ENCODE results near the gene RNF157.

Gene RNF157

DNA sequence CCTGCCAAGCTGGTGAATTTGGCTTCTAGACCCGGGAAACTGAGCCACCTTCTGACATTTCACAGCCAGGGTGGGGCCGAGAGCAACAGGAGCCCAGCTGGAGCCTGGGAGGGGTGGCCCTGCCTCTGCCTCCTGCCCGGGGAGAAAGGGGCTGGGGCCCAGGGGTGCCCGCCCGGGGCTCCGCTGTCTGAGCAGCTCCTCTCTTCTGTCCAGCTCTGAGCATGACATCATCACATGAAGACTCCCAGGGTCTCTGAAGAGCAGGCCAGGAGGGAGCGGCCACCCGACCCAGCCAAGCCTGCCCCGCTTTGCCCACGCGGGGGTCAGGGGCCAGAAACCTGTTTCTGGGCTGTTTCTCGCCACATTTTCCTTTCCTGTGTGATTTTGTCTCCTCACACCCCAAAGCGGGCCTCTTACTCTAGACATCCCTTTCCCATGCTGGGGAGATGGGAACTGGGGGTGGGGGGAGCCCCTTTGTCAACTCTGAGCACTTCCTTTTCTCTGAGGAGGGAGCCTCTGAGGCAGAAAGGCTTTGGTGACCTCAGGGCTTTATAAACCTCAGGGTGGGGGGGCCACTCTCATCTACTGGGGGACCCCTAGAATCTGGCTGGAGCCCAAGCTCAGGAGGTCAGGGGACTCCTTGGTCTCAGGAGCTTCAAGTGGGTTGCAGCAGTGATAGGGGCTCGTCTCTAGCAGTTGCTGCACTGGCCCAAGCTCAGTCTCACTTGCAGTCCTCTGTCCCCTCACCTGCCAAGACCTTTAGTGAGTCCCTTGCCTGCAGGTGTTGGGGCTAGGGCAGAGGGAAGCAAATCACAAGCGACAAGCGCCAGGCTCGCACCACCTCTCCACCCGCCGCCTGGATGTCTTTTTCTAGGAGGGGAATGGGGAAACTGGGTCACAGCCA, 32.5 kb upstream of the RNF157 start:
- no peak for TF ChIP-seq CTCF (IDR thresholded peaks at IDR 0.05; ENCODE audit: extremely low read depth, missing control alignments)
- peak; percentile 80 for DNase-seq (ENCODE audit: low spot score)

DNA sequence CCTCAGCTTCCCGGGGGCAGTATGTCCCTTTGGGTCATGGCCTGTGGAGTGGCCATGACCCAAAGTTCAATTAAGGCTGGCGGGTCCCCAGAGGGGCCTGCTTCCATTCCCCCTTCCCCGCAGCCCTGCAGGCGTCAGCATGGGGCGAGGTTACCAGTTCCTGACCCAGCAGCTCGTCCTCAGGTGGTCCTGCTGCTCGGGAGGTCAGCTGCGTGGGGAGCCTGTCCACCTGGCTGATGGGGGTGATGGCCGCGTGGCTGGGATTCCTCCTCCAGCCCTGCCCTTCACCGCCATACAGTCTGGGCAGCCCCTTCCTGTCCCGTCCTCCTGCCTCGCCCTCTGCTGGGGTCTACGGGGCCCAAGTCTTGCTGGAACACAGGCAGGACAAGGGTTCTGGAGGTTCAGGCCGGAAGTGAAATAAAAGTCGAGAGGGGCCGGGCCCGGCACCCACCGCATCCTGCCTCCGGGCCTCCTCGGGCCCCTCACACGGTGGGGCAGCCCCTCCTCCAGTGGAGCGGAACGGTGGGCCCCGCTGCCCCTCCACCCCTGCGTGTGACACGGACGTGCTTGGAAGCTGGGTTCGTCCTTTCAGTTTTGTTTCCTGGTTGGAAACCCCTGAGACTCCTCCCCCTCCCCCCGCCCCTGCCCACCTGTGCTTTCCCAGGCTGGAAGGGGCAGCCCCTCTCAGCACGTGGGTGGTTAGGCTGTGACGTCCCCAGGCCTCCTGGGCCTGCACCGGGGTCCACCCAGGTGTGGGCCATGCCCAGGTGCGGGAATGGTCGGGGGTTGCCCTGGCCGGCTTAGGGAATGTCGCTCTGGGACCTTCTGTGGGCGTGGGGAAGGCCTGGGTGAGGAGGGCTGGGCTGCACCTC, 31.6 kb upstream of the RNF157 start:
- DNase-seq (ENCODE audit: low spot score): peak; percentile 91
- no peak for TF ChIP-seq CTCF (IDR thresholded peaks at IDR 0.05; ENCODE audit: extremely low read depth, missing control alignments)

DNA sequence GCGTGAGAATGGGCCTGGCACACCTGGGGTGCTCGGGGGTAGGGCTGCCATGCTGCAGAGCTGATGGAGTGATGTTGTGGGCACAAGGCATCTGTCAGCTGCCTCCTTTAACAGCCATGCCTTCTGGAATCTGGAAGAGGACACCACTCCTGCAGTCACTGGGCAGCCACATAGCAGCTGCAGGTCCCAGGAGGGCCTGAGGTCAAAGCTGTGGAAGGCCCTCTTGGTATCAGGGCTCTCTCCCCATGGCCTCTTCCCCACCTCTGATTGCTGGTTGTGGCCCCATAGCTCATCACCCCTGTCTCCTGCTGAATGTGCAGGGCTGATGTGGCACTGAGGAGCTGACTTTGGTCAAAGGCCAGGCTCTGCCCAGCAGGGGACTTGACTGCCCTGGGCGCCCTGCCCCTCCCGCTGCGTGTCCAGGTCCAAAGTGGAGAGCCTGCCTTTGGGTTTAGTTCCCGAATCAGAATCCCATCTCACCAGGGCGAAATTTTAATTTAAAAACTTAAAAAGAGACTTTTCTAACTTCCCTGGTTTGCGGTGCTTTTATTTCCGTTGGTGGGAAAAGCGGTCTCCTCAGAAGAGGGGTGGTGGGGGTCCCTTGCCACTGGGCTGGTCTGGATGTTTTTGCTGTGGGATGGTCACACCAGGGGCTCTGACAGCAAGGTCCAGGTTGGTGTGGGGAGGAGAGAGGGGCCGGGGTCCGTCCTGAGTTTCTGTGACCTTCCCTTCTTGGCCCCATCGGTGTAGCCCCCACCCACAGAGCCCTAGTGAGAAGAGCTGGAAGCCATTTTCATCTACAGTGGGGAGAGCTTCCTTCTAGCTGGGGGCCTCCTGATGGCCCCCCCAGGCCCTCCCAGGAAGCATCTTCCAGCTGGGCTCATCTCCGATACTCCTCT, 30.7 kb upstream of the RNF157 start:
- DNase-seq (ENCODE audit: low spot score): no peak
- no peak for TF ChIP-seq CTCF (IDR thresholded peaks at IDR 0.05; ENCODE audit: extremely low read depth, missing control alignments)

DNA sequence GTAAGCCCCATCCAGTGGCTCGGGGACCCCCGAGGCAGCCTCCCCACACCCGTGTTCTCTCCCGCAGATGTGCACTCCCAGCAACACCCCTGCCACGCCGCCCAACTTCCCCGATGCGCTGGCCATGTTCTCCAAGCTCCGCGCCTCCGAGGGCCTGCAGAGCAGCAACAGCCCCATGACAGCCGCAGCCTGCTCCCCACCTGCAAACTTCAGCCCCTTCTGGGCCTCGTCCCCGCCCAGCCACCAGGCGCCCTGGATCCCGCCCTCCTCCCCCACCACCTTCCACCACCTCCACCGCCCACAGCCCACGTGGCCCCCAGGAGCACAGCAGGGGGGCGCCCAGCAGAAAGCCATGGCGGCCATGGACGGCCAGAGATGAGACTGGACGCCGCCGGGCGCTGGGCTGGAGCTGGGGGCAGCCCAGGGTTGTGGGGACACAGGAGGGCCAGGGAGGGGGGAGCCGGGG, 29.9 kb upstream of the RNF157 start:
- TF ChIP-seq CTCF (IDR thresholded peaks at IDR 0.05; ENCODE audit: extremely low read depth, missing control alignments): no peak
- peak; percentile 58 for DNase-seq (ENCODE audit: low spot score)

GRCh38 chr17:76268991-76269981, 29.0 kb upstream of the RNF157 start:
- DNase-seq (ENCODE audit: low spot score): no peak
- TF ChIP-seq CTCF (IDR thresholded peaks at IDR 0.05; ENCODE audit: extremely low read depth, missing control alignments): no peak
